Activated B cell treated with CpG ODN at 0.5 μM for 24 hours (primary cell): ENCODE measurements around the gene FZD7. TPM values are rescaled to one million over a fixed set of nuclear protein-coding genes. Genes with fewer than 3 reads are reported as not detected.

Source experiments
- ATAC-seq: fragments of 200-7000 bp; cut with Tn5 transposase; one replicate; pipeline ENCODE4 v1.10.0; 2021; ENCODE audit warnings: low read depth, mild to moderate bottlenecking, moderate library complexity
- CTCF ChIA-PET: fragments of 350-600 bp; sonication (Branson Sonifier 250); formaldehyde crosslinking; loops from one replicate; lab custom pipeline; 2021; ENCODE audit warnings: antibody characterized with exemption; lab: Charles Lee
- POLR2A ChIA-PET: fragments of 350-600 bp; sonication (Branson Sonifier 250); formaldehyde crosslinking; loops from one replicate; lab custom pipeline; 2021; ENCODE audit warnings: antibody characterized with exemption; lab: Charles Lee
- DNase-seq: peaks from one replicate; pipeline ENCODE4 v3.0.0; 2022
- H3K27ac Mint-ChIP-seq: one replicate; pipeline ENCODE4 v1.8.0; 2020; ENCODE audit warnings: mixed read lengths
- H3K27me3 Mint-ChIP-seq: one replicate; pipeline ENCODE4 v1.8.0; 2021; ENCODE audit warnings: mixed read lengths
- H3K36me3 Mint-ChIP-seq: one replicate; pipeline ENCODE4 v1.8.0; 2021; ENCODE audit warnings: low read depth, mixed read lengths
- H3K4me1 Mint-ChIP-seq: one replicate; pipeline ENCODE4 v1.8.0; 2021; ENCODE audit warnings: mixed read lengths
- H3K4me3 Mint-ChIP-seq: one replicate; pipeline ENCODE4 v1.8.0; 2020; ENCODE audit warnings: mild to moderate bottlenecking, mixed read lengths
- H3K9me3 Mint-ChIP-seq: one replicate; pipeline ENCODE4 v1.8.0; 2020; ENCODE audit warnings: mixed read lengths
- CTCF ChIP-seq: fragments of 200-600 bp; IDR thresholded peaks from one replicate; pipeline ENCODE4 v1.8.0; 2022; ENCODE audit warnings: antibody characterized with exemption, mild to moderate bottlenecking
- intact Hi-C: fragments of 100-400 bp; cut with micrococcal nuclease; formaldehyde crosslinking; loops from one replicate; pipeline ENCODE4 v1.15.1; 2024
- total RNA-seq: library from RNA; stranded (reverse); gene quantifications from 2 replicates; pipeline ENCODE4 v1.2.3, GENCODE V29; 2022

Gene FZD7
- 0.33 and 0.37 TPM in 2 replicates for total RNA-seq

- no peaks in the 10 kb centered on the region for H3K9me3 Mint-ChIP-seq
- peak within 1 kb of the TSS; percentile 14 for H3K27ac Mint-ChIP-seq
- intact Hi-C loops = loop anchor here (1.0 to 10.0 kb wide), 12 partner anchors 29 to 1506 kb away; partner anchors contain the start of genes ALS2, BMPR2, BZW1 and CYP20A1
- H3K27me3 Mint-ChIP-seq = peaks cover 17% of the 10 kb centered on the region
- H3K4me3 Mint-ChIP-seq = peak within 1 kb of the TSS; percentile 86
- DNase-seq (peak; percentile 79), ATAC-seq (peak; percentile 87)
- peaks cover 12% of the 10 kb centered on the region for H3K4me1 Mint-ChIP-seq
- TF ChIP-seq CTCF = no peak
- POLR2A ChIA-PET = no interaction called here
- H3K36me3 Mint-ChIP-seq = no peaks in the 10 kb centered on the region
- CTCF ChIA-PET = no interaction called here
Measured at GRCh38 chr2:202033317-202034248, at the start of gene FZD7. FZD7 (plus strand) TSS chr2:202033855; CDS start chr2:202034648, 793 bp downstream.

GRCh38 chr2:201984333-201984732 lies 49.3 kb upstream of the FZD7 start:
- H3K4me1 Mint-ChIP-seq = no peaks in the 10 kb centered on the region
- CTCF ChIA-PET = no interaction called here
- H3K36me3 Mint-ChIP-seq = no peaks in the 10 kb centered on the region
- TF ChIP-seq CTCF = no peak
- H3K27me3 Mint-ChIP-seq = peaks cover 8% of the 10 kb centered on the region
- intact Hi-C loops = no loop called here
- no peak overlapping the region for H3K4me3 Mint-ChIP-seq
- DNase-seq (no peak), ATAC-seq (no peak)
- POLR2A ChIA-PET = no interaction called here
- H3K9me3 Mint-ChIP-seq = no peaks in the 10 kb centered on the region
- H3K27ac Mint-ChIP-seq = no peak overlapping the region

GRCh38 chr2:201984800-201985525 lies 48.7 kb upstream of the FZD7 start:
- CTCF ChIA-PET = no interaction called here
- no peak for DNase-seq

GRCh38 chr2:201985728-201986462 lies 47.8 kb upstream of the FZD7 start:
- no peak for ATAC-seq
- no peak overlapping the region for H3K4me3 Mint-ChIP-seq
- no peak for TF ChIP-seq CTCF

More at GRCh38 chr2:201984800-201985525, 48.7 kb upstream of the FZD7 start:
- Mint-ChIP-seq H3K4me1 (no peaks in the 10 kb centered on the region), H3K9me3 (no peaks in the 10 kb centered on the region), H3K36me3 (no peaks in the 10 kb centered on the region), H3K27ac (no peak overlapping the region), H3K4me3 (no peak overlapping the region), H3K27me3 (peaks cover 10% of the 10 kb centered on the region)
- ATAC-seq = no peak
- no peak for TF ChIP-seq CTCF
- POLR2A ChIA-PET = no interaction called here
- intact Hi-C loops = no loop called here

More at GRCh38 chr2:201985728-201986462, 47.8 kb upstream of the FZD7 start:
- no peaks in the 10 kb centered on the region for H3K4me1 Mint-ChIP-seq
- POLR2A ChIA-PET = no interaction called here
- no peaks in the 10 kb centered on the region for H3K36me3 Mint-ChIP-seq
- DNase-seq = no peak
- H3K27ac Mint-ChIP-seq = no peak overlapping the region
- CTCF ChIA-PET = no interaction called here
- H3K27me3 Mint-ChIP-seq = peaks cover 8% of the 10 kb centered on the region
- no peaks in the 10 kb centered on the region for H3K9me3 Mint-ChIP-seq
- intact Hi-C loops = no loop called here
